GM18502 (cell line): ENCODE data around the gene TIE1.

Experiments used
- ATAC-seq: cut with Tn5 transposase; IDR thresholded peaks from one replicate; pipeline ENCODE4 v1.9.1; 2021; ENCODE audit warnings: mild to moderate bottlenecking; ENCODE audit not compliant: unreplicated experiment, poor library complexity

Gene TIE1

GRCh38 chr1:43272576-43273571, 27.9 kb upstream of the TIE1 start:
- no peak for ATAC-seq

- no peak for ATAC-seq
Measured at GRCh38 chr1:43273708-43274107, 27.1 kb upstream of the TIE1 start.

GRCh38 chr1:43274125-43274803, 26.5 kb upstream of the TIE1 start:
- ATAC-seq, result no peak

- ATAC-seq, result no peak
Measured at GRCh38 chr1:43274804-43275180, 26.0 kb upstream of the TIE1 start.

GRCh38 chr1:43275826-43276620, 24.8 kb upstream of the TIE1 start:
- ATAC-seq, result no peak

DNA sequence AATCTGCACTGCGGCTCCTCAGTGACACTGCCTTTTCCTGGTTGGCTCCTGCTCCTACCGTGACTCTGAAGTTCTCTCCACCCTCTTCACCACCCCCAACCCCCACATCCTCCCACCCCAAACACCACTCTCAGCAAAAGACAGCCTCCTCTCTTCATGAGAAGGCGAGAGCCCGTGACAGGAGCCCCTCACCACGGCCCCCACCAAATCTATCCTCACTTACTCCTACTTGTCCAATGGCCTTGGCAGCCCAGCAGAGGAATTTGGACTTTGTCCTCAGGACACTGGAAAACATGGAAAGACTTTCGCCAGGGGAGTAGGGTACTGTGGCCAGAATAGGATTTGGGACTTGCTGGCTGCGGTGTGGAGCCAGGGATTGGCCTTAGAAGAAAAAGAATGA, 24.1 kb upstream of the TIE1 start:
- no peak for ATAC-seq

DNA sequence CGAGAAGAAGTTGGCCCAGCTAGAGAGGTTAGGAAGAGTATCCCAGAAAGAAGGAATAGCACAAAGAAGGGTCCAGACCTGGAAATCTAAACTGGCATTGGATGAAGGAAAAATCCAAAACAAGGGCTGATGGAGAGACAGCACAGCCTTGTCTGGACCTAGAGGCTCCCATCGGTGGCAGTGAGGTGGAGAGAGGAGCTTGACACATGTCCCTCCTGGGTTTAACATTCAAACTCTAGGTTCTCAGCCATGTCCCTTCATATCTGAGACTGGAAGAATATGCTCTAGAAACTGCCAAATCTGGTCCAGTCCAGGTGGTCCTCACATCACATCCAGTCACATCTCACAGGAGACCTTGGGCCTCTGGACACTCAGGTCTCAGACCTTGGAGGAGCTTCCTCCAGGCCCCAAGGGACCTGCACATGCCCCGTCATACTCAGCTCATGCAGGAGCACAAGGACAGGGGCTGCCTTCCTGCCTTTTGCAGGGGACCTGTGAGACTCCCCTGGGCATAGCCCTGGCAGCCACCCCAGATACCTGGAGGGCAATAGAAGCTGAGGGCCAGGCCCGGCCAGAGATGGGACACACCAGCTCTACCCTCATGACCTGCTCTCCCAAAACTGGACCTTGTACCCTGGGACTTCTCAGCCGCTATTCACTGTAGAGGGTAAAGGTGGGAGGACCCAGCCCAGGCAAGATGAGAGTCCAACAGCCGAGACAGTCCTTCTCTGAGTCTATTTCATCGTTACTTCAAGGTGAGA, 23.5 kb upstream of the TIE1 start:
- no peak for ATAC-seq

DNA sequence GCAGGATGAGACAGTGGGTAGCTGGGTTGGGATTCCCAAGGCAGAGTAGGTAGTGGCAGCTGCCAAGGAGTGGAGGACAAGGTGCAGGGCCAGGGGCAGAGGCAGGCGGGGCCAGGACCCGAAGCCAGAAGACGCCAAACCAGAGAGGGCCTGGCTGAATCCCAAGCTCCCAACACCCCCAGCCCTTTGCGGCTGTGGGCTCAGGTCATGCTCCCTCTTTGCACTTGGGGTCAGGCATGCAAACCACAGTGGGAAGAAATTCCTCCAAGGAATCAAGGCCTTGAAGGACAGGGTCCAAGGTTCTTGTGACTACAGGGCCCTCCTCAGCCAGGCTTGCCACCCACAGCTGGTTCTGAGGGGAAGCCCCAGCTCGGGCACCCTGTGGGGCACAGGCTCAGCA, 21.6 kb upstream of the TIE1 start:
- no peak for ATAC-seq

GRCh38 chr1:43279666-43280065, 21.1 kb upstream of the TIE1 start:
- ATAC-seq, result no peak

GRCh38 chr1:43280692-43281091, 20.1 kb upstream of the TIE1 start:
- no peak for ATAC-seq

DNA sequence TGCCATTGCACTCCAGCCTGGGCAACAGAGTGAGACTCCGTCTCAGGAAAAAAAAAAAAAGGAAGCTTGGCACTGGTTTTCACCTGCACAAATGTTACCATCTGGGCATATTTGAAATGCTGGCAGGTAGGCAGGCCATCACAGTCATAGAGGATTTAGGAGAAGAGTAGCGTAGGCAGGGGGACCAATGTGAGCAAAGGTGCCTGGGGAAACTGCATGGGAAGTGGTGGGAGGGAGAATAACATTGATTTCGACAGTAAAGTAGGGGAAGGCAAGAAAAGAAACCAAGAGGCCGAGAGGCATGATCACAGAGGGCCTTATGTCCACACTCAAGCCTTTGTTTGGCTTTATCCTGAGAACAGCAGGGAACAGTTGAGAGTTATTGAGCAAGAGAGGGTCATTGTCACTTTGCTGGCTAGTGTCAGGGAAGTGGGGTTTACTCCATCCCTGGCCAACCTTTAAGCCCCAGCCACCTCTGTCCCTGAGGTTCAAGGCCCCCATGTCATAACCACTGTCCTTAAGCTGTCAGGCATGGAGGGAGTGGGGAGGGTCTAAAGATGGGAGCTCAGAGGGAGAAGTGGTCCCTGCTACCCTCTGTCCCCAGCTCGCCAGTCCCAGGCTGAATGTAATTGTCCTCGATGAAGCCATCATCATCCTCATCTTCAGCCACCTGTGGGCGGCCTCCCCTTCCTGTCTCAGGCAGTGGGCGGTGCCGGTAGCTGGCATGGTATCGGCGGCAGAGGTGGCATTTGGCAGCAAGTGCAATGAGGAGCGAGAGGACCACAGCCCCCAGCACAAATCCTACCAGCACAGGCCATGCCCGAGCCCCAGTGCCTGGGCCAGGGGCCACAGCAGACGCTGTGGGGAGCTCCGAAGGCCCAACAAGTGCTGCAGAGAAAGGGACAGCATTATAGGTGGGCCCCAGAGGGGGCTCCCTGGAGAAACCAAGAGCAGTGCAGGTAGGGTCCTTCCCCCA, 18.3 kb upstream of the TIE1 start:
- ATAC-seq, result no peak

DNA sequence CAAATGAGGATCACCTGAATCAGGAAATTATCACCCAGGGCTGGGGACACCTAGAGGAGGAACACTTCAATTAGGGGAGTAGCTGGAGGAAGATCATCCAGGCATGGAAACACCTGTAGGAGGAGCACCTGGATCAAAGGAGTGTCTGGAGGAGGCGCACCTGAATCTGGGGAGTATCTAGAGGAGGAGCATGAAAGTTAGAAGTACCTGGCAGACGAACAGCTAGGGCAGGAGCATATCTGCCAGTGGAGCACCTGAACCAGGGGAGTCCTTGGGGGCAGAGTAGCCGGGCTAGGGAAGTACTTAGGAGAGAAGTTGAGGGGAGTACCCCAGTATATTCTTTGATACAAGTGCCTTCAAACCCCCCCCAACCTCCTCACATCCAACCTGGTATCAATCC, 16.7 kb upstream of the TIE1 start:
- no peak for ATAC-seq

DNA sequence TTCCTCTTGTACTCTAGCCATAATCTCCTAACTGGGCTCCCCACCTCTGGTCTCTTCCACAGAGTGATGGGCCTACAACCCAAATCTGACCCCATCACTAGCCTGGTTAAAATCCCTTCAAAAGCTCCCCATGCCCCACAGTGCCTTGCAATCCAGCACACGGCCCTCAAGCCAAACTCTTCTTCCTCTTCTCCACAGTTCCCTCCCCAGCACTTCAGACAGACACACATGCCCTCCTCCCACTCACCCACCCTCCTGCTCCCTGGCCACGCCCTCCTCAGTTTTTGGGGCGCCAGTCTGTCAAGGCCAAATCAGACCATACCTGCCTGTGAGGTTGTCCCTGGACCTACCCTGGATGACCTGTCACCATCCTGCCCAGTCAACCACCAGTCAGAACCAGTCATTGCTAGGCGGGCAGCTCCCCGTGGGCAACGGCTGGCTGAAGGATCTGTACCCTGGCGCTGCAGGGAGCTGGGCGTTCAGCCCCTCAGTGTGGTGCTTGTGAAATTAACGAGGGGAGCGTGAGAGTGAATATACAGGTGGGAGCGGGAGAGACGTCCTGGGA, 16.2 kb upstream of the TIE1 start:
- no peak for ATAC-seq

- ATAC-seq, result no peak
Measured at GRCh38 chr1:43285269-43285990, 15.4 kb upstream of the TIE1 start, which contains the start of gene C1orf210. Gene C1orf210, minus strand, starts transcription at chr1:43285581. Its CDS starts 2,311 bp downstream, at chr1:43283270.

GRCh38 chr1:43286115-43286514, 14.7 kb upstream of the TIE1 start:
- ATAC-seq, result no peak

DNA sequence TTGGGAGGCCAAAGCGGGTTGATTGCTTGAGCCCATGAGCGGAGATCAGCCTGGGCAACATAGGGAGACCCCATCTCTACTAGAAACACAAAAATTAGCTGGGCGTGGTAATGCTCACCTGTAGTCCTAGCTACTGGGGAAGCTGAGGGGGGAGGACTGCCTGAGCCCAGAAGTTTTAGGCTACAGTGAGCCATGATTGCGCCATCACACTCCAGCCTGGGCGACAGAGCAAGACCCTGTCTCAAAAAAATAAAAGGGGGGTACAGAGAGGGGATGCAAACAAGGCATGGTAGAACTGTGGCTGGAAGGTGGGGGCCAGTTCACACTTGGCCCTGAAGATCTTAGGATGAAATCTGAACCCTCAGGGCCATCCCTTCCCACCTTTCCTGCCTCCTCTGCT, 14.2 kb upstream of the TIE1 start:
- no peak for ATAC-seq

GRCh38 chr1:43288058-43288784, 12.6 kb upstream of the TIE1 start:
- no peak for ATAC-seq
